SK-N-SH treated with all-trans-retinoic acid at 6 μM for 48 hours (cell line): ENCODE measurements around the gene JARID2.

Experiments used
- ATAC-seq: fragments of 200-7000 bp; cut with Tn5 transposase; 3 replicates; pipeline ENCODE4 v1.9.1; 2020; ENCODE audit warnings: mild to moderate bottlenecking, moderate library complexity
- ARNTL ChIP-seq: fragments of 450-650 bp; formaldehyde crosslinking; IDR thresholded peaks from 2 replicates; pipeline ENCODE4 v1.5.0; 2020; ENCODE audit warnings: low read depth, mild to moderate bottlenecking, moderate library complexity, borderline replicate concordance
- BACH2 ChIP-seq: fragments of 250-450 bp; sonication (Bioruptor Pico); IDR thresholded peaks from 2 replicates; pipeline ENCODE4 v1.9.0; 2021; ENCODE audit warnings: mild to moderate bottlenecking, borderline replicate concordance
- CREB5 ChIP-seq: fragments of 250-450 bp; sonication (Bioruptor Pico); IDR thresholded peaks from 2 replicates; pipeline ENCODE4 v1.5.1; 2020; ENCODE audit warnings: low read depth, mild to moderate bottlenecking, moderate library complexity
- CSDC2 ChIP-seq: fragments of 250-450 bp; sonication (Bioruptor Pico); IDR thresholded peaks from 2 replicates; pipeline ENCODE4 v1.5.0; 2020; ENCODE audit warnings: mild to moderate bottlenecking, moderate library complexity
- ESRRG ChIP-seq: fragments of 250-450 bp; sonication (Bioruptor Pico); IDR thresholded peaks from 2 replicates; pipeline ENCODE4 v1.6.1; 2021; ENCODE audit warnings: mild to moderate bottlenecking
- ISL1 ChIP-seq: fragments of 250-450 bp; sonication (Bioruptor Pico); IDR thresholded peaks from 2 replicates; pipeline ENCODE4 v2.1.2; 2022; ENCODE audit warnings: mild to moderate bottlenecking, moderate library complexity
- RARB ChIP-seq: fragments of 250-450 bp; sonication (Bioruptor Pico); IDR thresholded peaks from 2 replicates; pipeline ENCODE4 v1.8.0; 2021; ENCODE audit warnings: mild to moderate bottlenecking, moderate library complexity
- SNAI2 ChIP-seq: fragments of 250-450 bp; sonication (Bioruptor Pico); IDR thresholded peaks from 2 replicates; pipeline ENCODE4 v1.5.0; 2020; ENCODE audit warnings: mild to moderate bottlenecking, moderate library complexity
- TCF4 ChIP-seq: fragments of 250-450 bp; sonication (Bioruptor Pico); IDR thresholded peaks from 2 replicates; pipeline ENCODE4 v1.8.0; 2021; ENCODE audit warnings: mild to moderate bottlenecking, moderate library complexity, borderline replicate concordance
- TOX ChIP-seq: fragments of 250-450 bp; sonication (Bioruptor Pico); IDR thresholded peaks from 2 replicates; pipeline ENCODE4 v1.8.0; 2021; ENCODE audit warnings: mild to moderate bottlenecking, moderate library complexity, borderline replicate concordance
- ZC3H10 ChIP-seq: fragments of 250-450 bp; sonication (Bioruptor Pico); IDR thresholded peaks from 2 replicates; pipeline ENCODE4 v1.5.1; 2021; ENCODE audit warnings: mild to moderate bottlenecking, moderate library complexity
- ZFP3 ChIP-seq: fragments of 250-450 bp; sonication (Bioruptor Pico); IDR thresholded peaks from 2 replicates; pipeline ENCODE4 v1.5.0; 2020; ENCODE audit warnings: mild to moderate bottlenecking, moderate library complexity
- ZNF565 ChIP-seq: fragments of 450-650 bp; formaldehyde crosslinking; conservative IDR thresholded peaks from 2 replicates; pipeline ENCODE4 v1.5.0; 2020; ENCODE audit warnings: low read depth, mild to moderate bottlenecking, moderate library complexity
- ZNF8 ChIP-seq: fragments of 450-650 bp; formaldehyde crosslinking; IDR thresholded peaks from 2 replicates; pipeline ENCODE4 v1.5.0; 2020; ENCODE audit warnings: mild to moderate bottlenecking, moderate library complexity
- TF ChIP-seq, protein P1 (sequence below): fragments of 250-450 bp; sonication (Bioruptor Pico); IDR thresholded peaks from 2 replicates; pipeline ENCODE4 v1.8.0; 2020; ENCODE audit warnings: mild to moderate bottlenecking, moderate library complexity, borderline replicate concordance
- TF ChIP-seq, protein P2 (sequence below): fragments of 250-450 bp; sonication (Bioruptor Pico); IDR thresholded peaks from 2 replicates; pipeline ENCODE4 v1.5.1; 2021; ENCODE audit warnings: mild to moderate bottlenecking, moderate library complexity
- TF ChIP-seq, protein P3 (sequence below): fragments of 250-450 bp; sonication (Bioruptor Pico); IDR thresholded peaks from 2 replicates; pipeline ENCODE4 v1.8.0; 2021; ENCODE audit warnings: low read depth, mild to moderate bottlenecking, moderate library complexity, borderline replicate concordance

Gene JARID2

GRCh38 chr6:15280961-15281360 lies 35.1 kb downstream of the JARID2 start (continued):
- TF ChIP-seq, protein P1, sequence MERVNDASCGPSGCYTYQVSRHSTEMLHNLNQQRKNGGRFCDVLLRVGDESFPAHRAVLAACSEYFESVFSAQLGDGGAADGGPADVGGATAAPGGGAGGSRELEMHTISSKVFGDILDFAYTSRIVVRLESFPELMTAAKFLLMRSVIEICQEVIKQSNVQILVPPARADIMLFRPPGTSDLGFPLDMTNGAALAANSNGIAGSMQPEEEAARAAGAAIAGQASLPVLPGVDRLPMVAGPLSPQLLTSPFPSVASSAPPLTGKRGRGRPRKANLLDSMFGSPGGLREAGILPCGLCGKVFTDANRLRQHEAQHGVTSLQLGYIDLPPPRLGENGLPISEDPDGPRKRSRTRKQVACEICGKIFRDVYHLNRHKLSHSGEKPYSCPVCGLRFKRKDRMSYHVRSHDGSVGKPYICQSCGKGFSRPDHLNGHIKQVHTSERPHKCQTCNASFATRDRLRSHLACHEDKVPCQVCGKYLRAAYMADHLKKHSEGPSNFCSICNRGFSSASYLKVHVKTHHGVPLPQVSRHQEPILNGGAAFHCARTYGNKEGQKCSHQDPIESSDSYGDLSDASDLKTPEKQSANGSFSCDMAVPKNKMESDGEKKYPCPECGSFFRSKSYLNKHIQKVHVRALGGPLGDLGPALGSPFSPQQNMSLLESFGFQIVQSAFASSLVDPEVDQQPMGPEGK (CRISPR knock-in tag), result no peak

DNA sequence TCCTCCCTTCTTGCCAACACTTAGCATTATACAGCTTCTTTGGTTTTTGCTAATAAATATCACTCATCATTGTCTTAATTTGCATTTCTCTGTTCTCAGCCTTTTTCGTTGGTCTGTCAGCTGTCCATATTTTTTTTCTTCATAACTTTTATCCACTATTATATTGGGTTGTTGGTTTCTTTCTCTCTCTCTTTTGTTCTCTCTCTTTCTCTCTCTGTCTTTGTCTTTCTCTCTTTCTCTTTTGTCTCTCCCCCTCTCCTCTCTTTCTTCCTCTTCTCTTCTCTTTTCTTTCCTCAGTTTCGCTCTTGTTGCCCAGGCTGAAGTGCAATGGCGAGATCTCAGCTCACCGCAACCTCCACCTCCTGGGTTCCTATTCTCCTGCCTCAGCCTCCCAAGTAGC lies 36.5 kb downstream of the JARID2 start:
- ATAC-seq, result no peak
- TF ChIP-seq, protein P2, sequence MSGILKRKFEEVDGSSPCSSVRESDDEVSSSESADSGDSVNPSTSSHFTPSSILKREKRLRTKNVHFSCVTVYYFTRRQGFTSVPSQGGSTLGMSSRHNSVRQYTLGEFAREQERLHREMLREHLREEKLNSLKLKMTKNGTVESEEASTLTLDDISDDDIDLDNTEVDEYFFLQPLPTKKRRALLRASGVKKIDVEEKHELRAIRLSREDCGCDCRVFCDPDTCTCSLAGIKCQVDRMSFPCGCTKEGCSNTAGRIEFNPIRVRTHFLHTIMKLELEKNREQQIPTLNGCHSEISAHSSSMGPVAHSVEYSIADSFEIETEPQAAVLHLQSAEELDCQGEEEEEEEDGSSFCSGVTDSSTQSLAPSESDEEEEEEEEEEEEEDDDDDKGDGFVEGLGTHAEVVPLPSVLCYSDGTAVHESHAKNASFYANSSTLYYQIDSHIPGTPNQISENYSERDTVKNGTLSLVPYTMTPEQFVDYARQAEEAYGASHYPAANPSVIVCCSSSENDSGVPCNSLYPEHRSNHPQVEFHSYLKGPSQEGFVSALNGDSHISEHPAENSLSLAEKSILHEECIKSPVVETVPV (CRISPR knock-in tag), result no peak
- TF ChIP-seq, all 23 proteins: peak for 0

DNA sequence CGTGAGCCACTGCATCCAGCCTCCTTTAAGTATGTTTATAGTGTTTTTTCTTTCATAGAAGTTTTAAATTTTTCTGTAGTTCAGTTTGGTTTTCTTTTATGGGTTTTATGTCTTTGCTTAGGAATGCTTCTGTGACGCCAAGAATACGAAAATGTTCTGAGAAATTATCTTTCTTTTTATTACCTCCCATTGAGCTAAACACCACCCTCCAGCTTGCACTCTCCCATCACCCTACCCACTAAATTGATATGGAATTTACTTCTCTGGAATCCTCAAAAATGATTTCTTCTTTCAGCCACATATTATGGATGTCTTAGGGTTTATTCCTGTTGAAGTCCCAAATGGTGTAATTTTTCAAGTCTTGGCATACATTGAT lies 38.1 kb downstream of the JARID2 start:
- no peak for TF ChIP-seq RARB (CRISPR knock-in tag)
- no peak for TF ChIP-seq ARNTL
- TF ChIP-seq, all 23 proteins: peak for 0
- no peak for ATAC-seq

GRCh38 chr6:15284743-15285142 lies 38.9 kb downstream of the JARID2 start:
- TF ChIP-seq ZFP3 (0 out of 2 replicates have a peak, but pooled peaks have one; percentile 30), TOX (no peak), BACH2 (CRISPR knock-in tag) (no peak)
- peak; percentile 28; the same call in 1 of the 3 replicates for ATAC-seq

GRCh38 chr6:15285682-15286294 lies 39.9 kb downstream of the JARID2 start:
- TF ChIP-seq ISL1 (CRISPR knock-in tag) (peak; percentile 56; the same call in 1 of the 2 replicates), SNAI2 (CRISPR knock-in tag) (no peak)
- peak; percentile 65 for ATAC-seq

DNA sequence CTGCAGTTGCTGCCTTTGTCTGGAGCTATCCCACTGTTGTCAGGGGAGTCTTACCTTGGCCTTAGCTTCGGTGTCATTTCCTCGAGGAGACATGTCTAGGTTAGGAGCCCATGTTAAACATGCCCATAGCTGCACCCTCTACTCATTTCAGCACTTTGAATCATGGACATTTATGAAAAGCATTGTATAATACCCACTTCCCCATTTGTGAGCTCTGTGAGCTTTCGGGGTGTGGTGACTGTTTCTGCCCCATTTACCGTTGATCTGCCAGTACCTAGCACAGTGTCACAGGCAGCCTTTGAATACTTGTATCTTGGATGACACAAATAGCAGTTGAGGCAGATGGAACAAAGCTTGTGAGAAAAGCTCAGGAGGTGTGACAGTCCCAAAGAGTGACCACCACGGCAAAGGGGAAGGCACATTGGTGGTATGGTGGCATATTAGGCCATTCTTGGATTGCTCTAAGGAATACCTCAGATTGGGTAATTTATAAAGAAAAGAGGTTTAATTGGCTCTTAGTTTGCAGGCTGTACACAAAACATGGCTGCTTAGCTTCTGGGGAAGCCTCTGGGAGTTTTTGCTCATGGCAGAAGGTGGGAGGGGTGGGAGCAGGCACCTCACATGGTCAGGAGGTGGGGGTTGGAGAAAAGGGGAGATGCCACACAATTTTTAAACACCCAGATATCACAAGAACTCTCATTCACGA lies 42.0 kb downstream of the JARID2 start:
- ATAC-seq, result no peak
- TF ChIP-seq ZC3H10 (CRISPR knock-in tag) (no peak), CREB5 (CRISPR knock-in tag) (no peak), BACH2 (CRISPR knock-in tag) (no peak), ESRRG (CRISPR knock-in tag) (no peak), CSDC2 (CRISPR knock-in tag) (no peak), RARB (CRISPR knock-in tag) (no peak), ZFP3 (no peak), ZNF8 (CRISPR knock-in tag) (no peak), TCF4 (CRISPR knock-in tag) (no peak), TOX (no peak), ZNF565 (CRISPR knock-in tag) (no peak)
- TF ChIP-seq, protein P3, sequence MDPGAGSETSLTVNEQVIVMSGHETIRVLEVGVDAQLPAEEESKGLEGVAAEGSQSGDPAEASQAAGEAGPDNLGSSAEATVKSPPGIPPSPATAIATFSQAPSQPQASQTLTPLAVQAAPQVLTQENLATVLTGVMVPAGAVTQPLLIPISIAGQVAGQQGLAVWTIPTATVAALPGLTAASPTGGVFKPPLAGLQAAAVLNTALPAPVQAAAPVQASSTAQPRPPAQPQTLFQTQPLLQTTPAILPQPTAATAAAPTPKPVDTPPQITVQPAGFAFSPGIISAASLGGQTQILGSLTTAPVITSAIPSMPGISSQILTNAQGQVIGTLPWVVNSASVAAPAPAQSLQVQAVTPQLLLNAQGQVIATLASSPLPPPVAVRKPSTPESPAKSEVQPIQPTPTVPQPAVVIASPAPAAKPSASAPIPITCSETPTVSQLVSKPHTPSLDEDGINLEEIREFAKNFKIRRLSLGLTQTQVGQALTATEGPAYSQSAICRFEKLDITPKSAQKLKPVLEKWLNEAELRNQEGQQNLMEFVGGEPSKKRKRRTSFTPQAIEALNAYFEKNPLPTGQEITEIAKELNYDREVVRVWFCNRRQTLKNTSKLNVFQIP, result no peak
- TF ChIP-seq, protein P2 (CRISPR knock-in tag), result no peak
